CD8-positive, alpha-beta memory T cell (primary cell): Measurements from ENCODE around the gene EPC2. TPM values are rescaled to one million over a fixed set of nuclear protein-coding genes. Genes with fewer than 3 reads are reported as not detected.
A peak's percentile ranks its signal among the peaks of the same experiment; 100 is the strongest.

ENCODE experiments used
- CTCF ChIA-PET: fragments of 350-600 bp; sonication (Branson Sonifier 250); formaldehyde crosslinking; loops from one replicate; lab custom pipeline; 2021; ENCODE audit warnings: antibody characterized with exemption; lab: Charles Lee
- POLR2A ChIA-PET: fragments of 350-600 bp; sonication (Branson Sonifier 250); formaldehyde crosslinking; loops from one replicate; lab custom pipeline; 2021; ENCODE audit warnings: antibody characterized with exemption; lab: Charles Lee
- DNase-seq, 5 donors: peaks; one replicate each; pipeline versions ENCODE4 v3.0.0 to v3.0.0-alpha.2; 2020 to 2022; ENCODE audit warnings: mixed read lengths in 1 of 5
- H3K27ac ChIP-seq: one replicate; pipeline ENCODE4 v1.7.0; 2013; ENCODE audit warnings: low read depth, mild to moderate bottlenecking, low read length, moderate library complexity
- H3K27me3 ChIP-seq: 2 replicates; pipeline ENCODE4 v1.7.0; 2013; ENCODE audit warnings: low read length, mild to moderate bottlenecking; ENCODE audit not compliant: insufficient read depth, poor library complexity, severe bottlenecking
- H3K36me3 ChIP-seq: 2 replicates; pipeline ENCODE4 v1.7.0; 2013; ENCODE audit warnings: mild to moderate bottlenecking, low read length, moderate library complexity; ENCODE audit not compliant: insufficient read depth
- H3K4me1 ChIP-seq: 2 replicates; pipeline ENCODE4 v1.7.0; 2013; ENCODE audit warnings: mild to moderate bottlenecking, low read length, moderate library complexity; ENCODE audit not compliant: insufficient read depth
- H3K4me3 ChIP-seq: 2 replicates; pipeline ENCODE4 v1.7.0; 2013; ENCODE audit warnings: mild to moderate bottlenecking, low read length
- H3K9me3 ChIP-seq: 2 replicates; pipeline ENCODE4 v1.7.0; 2013; ENCODE audit warnings: mild to moderate bottlenecking, low read length
- H3K27ac Mint-ChIP-seq, 8 donors: one replicate each; pipeline ENCODE4 v1.8.0; 2020 to 2021; ENCODE audit warnings: mixed read lengths in 8 of 8, mild to moderate bottlenecking in 6 of 8, inconsistent platforms in 3 of 8, moderate library complexity in 3 of 8
- H3K27me3 Mint-ChIP-seq, 2 donors: one replicate each; pipeline ENCODE4 v1.8.0; 2020 to 2021; ENCODE audit warnings: mixed read lengths in 2 of 2, mild to moderate bottlenecking in 1 of 2, moderate library complexity in 1 of 2
- H3K36me3 Mint-ChIP-seq, 3 donors: one replicate each; pipeline ENCODE4 v1.8.0; 2020 to 2021; ENCODE audit warnings: mixed read lengths in 3 of 3, inconsistent platforms in 1 of 3, mild to moderate bottlenecking in 1 of 3
- H3K4me1 Mint-ChIP-seq, 3 donors: one replicate each; pipeline ENCODE4 v1.8.0; 2020 to 2021; ENCODE audit warnings: mixed read lengths in 3 of 3, inconsistent platforms in 1 of 3, mild to moderate bottlenecking in 1 of 3
- H3K4me3 Mint-ChIP-seq, 7 donors: one replicate each; pipeline ENCODE4 v1.8.0; 2020 to 2021; ENCODE audit warnings: mixed read lengths in 7 of 7, mild to moderate bottlenecking in 6 of 7, moderate library complexity in 4 of 7, inconsistent platforms in 2 of 7
- H3K9me3 Mint-ChIP-seq, 5 donors: one replicate each; pipeline ENCODE4 v1.8.0; 2020 to 2022; ENCODE audit warnings: mixed read lengths in 5 of 5, mild to moderate bottlenecking in 3 of 5, moderate library complexity in 2 of 5, inconsistent platforms in 1 of 5
- polyA plus RNA-seq: library from polyadenylated mRNA; unstranded; fragments of 300-500 nt; fragmentation: Illumina TruSeq; gene quantifications from one replicate; pipeline ENCODE4 v1.2.3, GENCODE V29; 2021
- total RNA-seq, 2 experiments: library from RNA; stranded (reverse); gene quantifications; one replicate each; pipeline ENCODE4 v1.2.3, GENCODE V29; 2021

EPC2 gene
- total and polyA plus RNA-seq, 3 experiments from 2014 or later: 2.2 to 29.7 (median 29.6) TPM

DNA sequence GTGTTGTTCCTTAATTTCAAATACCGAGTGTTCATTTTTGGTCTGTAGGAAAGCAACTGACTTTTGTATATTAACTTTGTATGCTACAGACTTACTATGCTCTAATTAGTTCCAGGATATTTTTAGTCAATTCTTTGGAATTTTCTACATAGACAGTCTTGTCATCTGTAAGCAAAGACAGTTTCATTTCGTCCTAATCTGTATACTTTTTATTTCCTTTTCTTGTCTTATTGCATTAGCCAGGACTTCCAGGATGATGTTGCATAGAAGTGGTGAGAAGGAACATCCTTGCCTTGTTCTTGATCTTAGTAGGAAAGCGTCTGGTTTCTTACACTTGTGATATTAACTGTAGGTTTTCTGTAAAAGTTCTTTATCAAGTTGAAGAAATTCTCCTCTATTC, 56.5 kb downstream of the EPC2 start:
- peak overlapping the region in 1 of 7 donors; percentile 23 for H3K4me3 Mint-ChIP-seq
- peaks cover 31 to 49% (median 47%) of the 10 kb centered on the region in 3 donors for H3K4me1 Mint-ChIP-seq
- H3K36me3 Mint-ChIP-seq: peaks cover 26 to 66% (median 57%) of the 10 kb centered on the region in 3 donors
- peaks cover 14 to 27% (median 22%) of the 10 kb centered on the region in 5 donors for H3K9me3 Mint-ChIP-seq
- Histone ChIP-seq H3K36me3 (no peaks in the 10 kb centered on the region), H3K27me3 (no peaks in the 10 kb centered on the region), H3K4me3 (no peak overlapping the region), H3K4me1 (no peaks in the 10 kb centered on the region), H3K9me3 (peaks cover 13% of the 10 kb centered on the region), H3K27ac (no peak overlapping the region)
- no peak for DNase-seq
- ChIA-PET POLR2A (no interaction called here), CTCF (interaction anchor here (1.2 kb wide), 1 partner anchor 13 kb away, joined by 3 read pairs; no protein-coding TSS in a partner anchor)
- no peak overlapping the region for H3K27ac Mint-ChIP-seq
- no peaks in the 10 kb centered on the region for H3K27me3 Mint-ChIP-seq

DNA sequence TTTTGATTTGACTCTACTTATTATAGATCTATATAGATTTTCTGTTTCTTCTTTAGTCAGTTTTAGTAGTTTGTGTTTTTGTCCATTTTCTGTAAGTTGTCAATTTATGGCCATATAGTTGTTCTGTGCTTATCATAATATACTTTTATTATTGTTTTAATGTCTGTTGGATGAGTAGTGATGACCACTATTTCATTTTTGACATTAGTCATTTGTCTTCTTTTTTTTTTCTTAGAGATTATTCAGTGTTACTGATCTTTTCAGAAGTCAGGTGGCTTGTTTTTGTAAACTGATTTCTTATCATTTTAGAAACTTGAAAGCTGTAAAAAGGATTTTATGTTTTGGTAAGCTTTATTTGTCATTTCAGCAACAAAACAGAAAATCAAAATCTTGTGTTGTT, 57.3 kb downstream of the EPC2 start:
- peaks cover 16 to 32% (median 22%) of the 10 kb centered on the region in 5 donors for H3K9me3 Mint-ChIP-seq
- POLR2A ChIA-PET: interaction anchor here (0.7 kb wide), 1 partner anchor 31 kb away, joined by 3 read pairs; no protein-coding TSS in a partner anchor
- Histone ChIP-seq H3K4me1 (no peaks in the 10 kb centered on the region), H3K27me3 (no peaks in the 10 kb centered on the region), H3K27ac (no peak overlapping the region), H3K36me3 (no peaks in the 10 kb centered on the region), H3K9me3 (peaks cover 13% of the 10 kb centered on the region), H3K4me3 (no peak overlapping the region)
- H3K27me3 Mint-ChIP-seq: no peaks in the 10 kb centered on the region
- DNase-seq: no peak
- peaks cover 24 to 66% (median 65%) of the 10 kb centered on the region in 3 donors for H3K36me3 Mint-ChIP-seq
- H3K4me1 Mint-ChIP-seq: peaks cover 33 to 53% (median 45%) of the 10 kb centered on the region in 3 donors
- CTCF ChIA-PET: interaction anchor here (0.8 to 1.2 kb wide), 2 partner anchors 12 to 108 kb away, joined by 3 read pairs; no protein-coding TSS in a partner anchor
- peak overlapping the region in 2 of 7 donors; percentile 12 to 29 for H3K4me3 Mint-ChIP-seq
- peak overlapping the region in 1 of 8 donors; percentile 17 for H3K27ac Mint-ChIP-seq

DNA sequence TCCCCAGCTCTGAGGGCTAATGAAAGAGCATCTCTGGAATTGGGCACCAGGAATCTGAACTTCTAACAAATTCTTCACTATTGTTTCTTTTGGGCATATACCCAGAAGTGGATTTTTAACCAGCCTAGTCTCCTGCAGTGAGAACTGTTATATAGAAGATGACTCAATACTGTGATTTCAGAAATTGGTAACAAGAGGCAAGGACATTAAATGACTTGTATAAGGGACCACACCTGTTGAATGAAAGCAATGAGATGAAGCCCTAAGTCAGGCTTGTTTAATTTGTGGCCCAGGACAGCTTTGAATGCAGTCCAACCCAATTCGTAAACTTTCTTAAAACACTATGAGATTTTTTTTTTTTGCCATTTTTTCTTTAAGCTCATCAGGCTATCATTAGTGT, 57.9 kb downstream of the EPC2 start:
- Histone ChIP-seq H3K4me1 (no peaks in the 10 kb centered on the region), H3K9me3 (peaks cover 13% of the 10 kb centered on the region), H3K4me3 (no peak overlapping the region), H3K27ac (no peak overlapping the region), H3K27me3 (no peaks in the 10 kb centered on the region), H3K36me3 (no peaks in the 10 kb centered on the region)
- POLR2A ChIA-PET: interaction anchor here (0.5 kb wide), 1 partner anchor 19 kb away, joined by 4 read pairs; no protein-coding TSS in a partner anchor
- peaks cover 33 to 50% (median 42%) of the 10 kb centered on the region in 3 donors for H3K4me1 Mint-ChIP-seq
- H3K9me3 Mint-ChIP-seq: peaks cover 16 to 33% (median 22%) of the 10 kb centered on the region in 5 donors
- peak overlapping the region in 1 of 8 donors; percentile 71 for H3K27ac Mint-ChIP-seq
- H3K36me3 Mint-ChIP-seq: peaks cover 24 to 65% (median 64%) of the 10 kb centered on the region in 3 donors
- no peak for DNase-seq
- no peak overlapping the region for H3K4me3 Mint-ChIP-seq
- CTCF ChIA-PET: interaction anchor here (1.2 kb wide), 1 partner anchor 11 kb away, joined by 3 read pairs; no protein-coding TSS in a partner anchor
- H3K27me3 Mint-ChIP-seq: no peaks in the 10 kb centered on the region

DNA sequence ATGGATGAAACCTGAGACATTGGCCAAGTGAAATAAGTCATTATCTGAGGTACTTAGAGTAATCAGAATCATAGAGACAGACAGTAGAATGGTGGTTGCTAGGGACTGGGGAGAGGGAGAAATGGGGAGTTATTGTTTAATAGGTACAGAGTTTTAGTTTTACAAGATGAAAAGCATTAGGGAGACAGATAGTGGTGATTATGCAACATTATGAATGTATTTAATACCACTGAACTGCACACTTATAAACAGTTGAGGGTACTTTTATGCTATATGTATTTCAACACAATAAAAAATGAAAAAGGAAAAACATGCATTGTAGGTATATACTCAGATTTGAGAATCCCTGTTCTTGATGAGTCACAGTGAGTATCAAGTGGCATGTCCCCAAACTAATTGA, 59.7 kb downstream of the EPC2 start:
- Histone ChIP-seq H3K4me1 (no peaks in the 10 kb centered on the region), H3K9me3 (peaks cover 13% of the 10 kb centered on the region), H3K27me3 (no peaks in the 10 kb centered on the region), H3K4me3 (no peak overlapping the region), H3K27ac (no peak overlapping the region), H3K36me3 (no peaks in the 10 kb centered on the region)
- peaks cover 24 to 72% (median 58%) of the 10 kb centered on the region in 3 donors for H3K36me3 Mint-ChIP-seq
- no peak for DNase-seq
- H3K27ac Mint-ChIP-seq: peak overlapping the region in 1 of 8 donors; percentile 28
- POLR2A ChIA-PET: no interaction called here
- peaks cover 0 to 2% of the 10 kb centered on the region in 2 donors for H3K27me3 Mint-ChIP-seq
- peaks cover 20 to 37% (median 23%) of the 10 kb centered on the region in 5 donors for H3K9me3 Mint-ChIP-seq
- H3K4me1 Mint-ChIP-seq: peaks cover 34 to 55% (median 45%) of the 10 kb centered on the region in 3 donors
- no peak overlapping the region for H3K4me3 Mint-ChIP-seq
- CTCF ChIA-PET: interaction anchor here (1.0 kb wide), 1 partner anchor 65 kb away, joined by 4 read pairs; no protein-coding TSS in a partner anchor

DNA sequence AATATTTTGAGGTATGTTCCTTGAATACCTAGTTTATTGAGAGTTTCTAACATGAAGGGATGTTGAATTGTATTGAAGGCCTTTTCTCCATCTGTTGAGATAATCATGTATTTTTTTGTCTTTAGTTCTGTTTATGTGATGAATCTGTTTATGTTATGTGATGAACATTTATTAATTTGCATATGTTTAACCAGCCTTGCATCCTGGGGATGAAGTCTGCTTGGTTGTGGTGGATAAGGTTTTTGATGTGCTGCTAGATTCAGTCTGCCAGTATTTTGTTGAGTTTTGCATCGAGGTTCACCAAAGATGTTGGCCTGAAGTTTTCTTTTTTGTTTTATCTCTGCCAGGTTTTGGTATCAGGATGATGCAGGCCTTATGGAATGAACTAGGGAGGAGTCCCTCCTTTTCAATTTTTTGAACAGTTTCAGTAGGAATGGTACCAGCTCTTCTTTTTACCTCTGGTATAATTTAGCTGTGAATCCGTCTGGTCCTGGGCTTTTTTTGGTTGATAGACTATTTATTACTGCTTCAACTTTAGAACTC, 71.9 kb downstream of the EPC2 start:
- Histone ChIP-seq H3K4me1 (peaks cover 16% of the 10 kb centered on the region), H3K27me3 (no peaks in the 10 kb centered on the region), H3K36me3 (no peaks in the 10 kb centered on the region), H3K4me3 (no peak overlapping the region), H3K27ac (no peak overlapping the region), H3K9me3 (no peaks in the 10 kb centered on the region)
- peaks cover 92 to 98% (median 97%) of the 10 kb centered on the region in 3 donors for H3K4me1 Mint-ChIP-seq
- no peak for DNase-seq
- peak overlapping the region in 5 of 8 donors; percentile 1 to 43 (median 32) for H3K27ac Mint-ChIP-seq
- H3K9me3 Mint-ChIP-seq: no peaks in the 10 kb centered on the region
- H3K27me3 Mint-ChIP-seq: no peaks in the 10 kb centered on the region
- CTCF ChIA-PET: no interaction called here
- peaks cover 4 to 24% (median 11%) of the 10 kb centered on the region in 3 donors for H3K36me3 Mint-ChIP-seq
- peak overlapping the region in 3 of 7 donors; percentile 8 to 49 (median 33) for H3K4me3 Mint-ChIP-seq
- POLR2A ChIA-PET: no interaction called here

DNA sequence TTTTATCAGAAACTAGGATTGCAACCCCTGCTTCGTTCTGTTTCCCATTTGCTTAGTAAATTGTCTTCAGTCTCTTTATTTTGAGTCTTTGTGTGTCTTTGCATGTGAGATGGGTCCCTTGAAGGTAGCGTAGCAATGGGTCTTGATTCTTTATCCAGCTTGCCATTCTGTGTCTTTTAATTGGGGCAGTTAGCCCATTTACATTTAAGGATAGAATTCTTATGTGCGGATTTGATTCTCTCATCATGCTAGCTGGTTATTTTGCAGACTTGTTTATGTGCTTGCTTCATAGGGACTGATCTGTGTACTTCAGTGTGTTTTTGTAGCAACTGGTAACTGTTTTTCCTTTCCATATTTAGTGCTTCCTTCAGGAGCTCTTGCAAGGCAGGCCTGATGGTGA, 73.5 kb downstream of the EPC2 start:
- Histone ChIP-seq H3K36me3 (no peaks in the 10 kb centered on the region), H3K9me3 (no peaks in the 10 kb centered on the region), H3K4me1 (peaks cover 24% of the 10 kb centered on the region), H3K27me3 (no peaks in the 10 kb centered on the region), H3K27ac (no peak overlapping the region), H3K4me3 (no peak overlapping the region)
- Mint-ChIP-seq H3K9me3 (no peaks in the 10 kb centered on the region), H3K4me1 (peaks cover 94 to 98% (median 97%) of the 10 kb centered on the region in 3 donors), H3K27ac (peak overlapping the region in 3 of 8 donors; percentile 2 to 64 (median 15)), H3K4me3 (peak overlapping the region in 3 of 7 donors; percentile 1 to 45 (median 7)), H3K27me3 (no peaks in the 10 kb centered on the region), H3K36me3 (peaks cover 4 to 24% (median 11%) of the 10 kb centered on the region in 3 donors)
- DNase-seq: no peak
- POLR2A ChIA-PET: no interaction called here
- CTCF ChIA-PET: no interaction called here

DNA sequence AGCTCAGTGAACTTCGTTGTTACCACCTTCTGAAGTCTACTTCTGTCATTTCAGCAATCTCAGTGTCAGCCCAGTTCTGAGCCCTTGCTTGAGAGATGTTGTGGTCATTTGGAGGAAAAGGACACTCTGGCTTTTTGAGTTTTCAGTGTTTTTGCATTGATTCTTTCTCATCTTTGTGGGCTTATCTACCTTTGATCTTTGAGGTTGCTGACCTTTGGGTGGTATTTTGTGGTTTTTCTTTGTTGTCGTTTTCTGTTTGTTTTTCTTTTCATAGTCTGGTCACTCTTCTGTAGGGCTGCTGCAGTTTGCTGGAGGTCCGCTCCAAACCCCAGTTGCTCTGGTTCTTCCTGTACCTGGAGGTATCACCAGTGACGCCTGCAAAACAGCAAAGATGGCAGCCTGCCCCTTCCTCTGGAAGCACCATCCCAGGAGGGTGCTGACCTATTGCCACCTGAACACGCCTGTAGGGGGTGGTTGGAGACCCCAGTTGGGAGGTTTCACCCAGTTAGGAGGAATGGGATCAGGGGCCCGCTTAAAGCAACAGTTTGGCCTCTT, 74.7 kb downstream of the EPC2 start:
- Mint-ChIP-seq H3K27ac (peak overlapping the region in 5 of 8 donors; percentile 14 to 75 (median 42)), H3K36me3 (peaks cover 4 to 24% (median 11%) of the 10 kb centered on the region in 3 donors), H3K27me3 (no peaks in the 10 kb centered on the region), H3K4me3 (peak overlapping the region in 4 of 7 donors; percentile 18 to 49 (median 41)), H3K4me1 (peaks cover 93 to 97% (median 95%) of the 10 kb centered on the region in 3 donors), H3K9me3 (no peaks in the 10 kb centered on the region)
- Histone ChIP-seq H3K9me3 (no peaks in the 10 kb centered on the region), H3K27me3 (no peaks in the 10 kb centered on the region), H3K27ac (no peak overlapping the region), H3K4me1 (peaks cover 26% of the 10 kb centered on the region), H3K4me3 (no peak overlapping the region), H3K36me3 (no peaks in the 10 kb centered on the region)
- DNase-seq: no peak
- CTCF ChIA-PET: interaction anchor here (1.1 kb wide), 1 partner anchor 298 kb away, joined by 3 read pairs; no protein-coding TSS in a partner anchor
- POLR2A ChIA-PET: no interaction called here
